T-helper 9 cell (primary cell): Measurements from ENCODE around the gene EEF2.
"Not testable (repeated sequence)": the region's sequence is repeated elsewhere in the genome, so short reads cannot be mapped to it uniquely, and the experiment has no call there.

Experiments
- DNase-seq: peaks from one replicate; pipeline ENCODE4 v3.0.0-alpha.2; 2020

The EEF2 gene

GRCh38 chr19:3944018-3944721, 41.1 kb downstream of the EEF2 start:
- no peak for DNase-seq

- no peak for DNase-seq
Observed at GRCh38 chr19:3942790-3943409, 42.4 kb downstream of the EEF2 start.

GRCh38 chr19:3938300-3938950, 46.8 kb downstream of the EEF2 start:
- DNase-seq: not testable (repeated sequence)

GRCh38 chr19:3936506-3937442, 48.5 kb downstream of the EEF2 start:
- DNase-seq: no peak

- no peak for DNase-seq
Observed at GRCh38 chr19:3932931-3933810, 52.1 kb downstream of the EEF2 start, which contains the start of gene NMRK2. NMRK2 (plus strand) TSS chr19:3933069; CDS start chr19:3933672, 603 bp downstream.

GRCh38 chr19:3931041-3931440, 54.2 kb downstream of the EEF2 start:
- no peak for DNase-seq
